Body of pancreas (tissue), 4 donors: Measurements from ENCODE around the gene N4BP2L2. TPM values are rescaled to one million over a fixed set of nuclear protein-coding genes. Genes with fewer than 3 reads are reported as not detected.
A peak's percentile ranks its signal among the peaks of the same experiment; 100 is the strongest.

Experiments used
- ATAC-seq: fragments of 150-250 bp; one replicate; pipeline ENCODE4 v1.9.1; 2016
- DNase-seq, 4 donors: peaks; one replicate each; pipeline ENCODE4 v3.0.0-alpha.2; 2019
- H3K27ac ChIP-seq, 4 donors: fragments of 200-600 bp; sonication (generic); 1 replicate in 3 of 4; 2 replicates in 1 of 4; pipeline versions ENCODE4 v1.5.1 to v1.6.1; 2016 to 2019; ENCODE audit warnings: mild to moderate bottlenecking in 1 of 4, mixed read lengths in 1 of 4, moderate library complexity in 1 of 4
- H3K27me3 ChIP-seq, 2 donors: fragments of 200-600 bp; sonication (generic); one replicate each; pipeline ENCODE4 v1.6.0; 2016; ENCODE audit warnings: mild to moderate bottlenecking in 1 of 2
- H3K36me3 ChIP-seq, 2 donors: fragments of 200-600 bp; sonication (generic); replicated peaks in 1 of 2; 2 replicates each; pipeline ENCODE4 v1.5.1; 2016; ENCODE audit warnings: low read depth in 2 of 2; ENCODE audit not compliant: insufficient read depth in 1 of 2
- H3K4me1 ChIP-seq: fragments of 200-600 bp; sonication (generic); one replicate; pipeline ENCODE4 v1.6.0; 2016
- H3K4me3 ChIP-seq, 2 donors: fragments of 200-600 bp; sonication (generic); 1 replicate in 1 of 2; 2 replicates in 1 of 2; pipeline ENCODE4 v1.5.1; 2016 to 2019
- H3K9me3 ChIP-seq, 3 donors: fragments of 200-600 bp; sonication (generic); 1 replicate in 2 of 3; 2 replicates in 1 of 3; pipeline ENCODE4 v1.5.1; 2016
- POLR2A ChIP-seq, 3 donors: fragments of 450-650 bp; IDR thresholded peaks; one replicate each; pipeline ENCODE4 v1.6.1; 2016; ENCODE audit warnings: antibody characterized with exemption in 3 of 3, mild to moderate bottlenecking in 2 of 3
- WGBS, 2 donors: methylation state at CpG; one replicate each; pipeline ENCODE4 v1.1.5; 2017; 5-methylcytosine and 5-hydroxymethylcytosine counted together
- intact Hi-C: fragments of 100-400 bp; cut with DNase I; formaldehyde crosslinking; loops from one replicate; pipeline ENCODE4 v1.15.1; 2023
- small RNA-seq: library from RNA; depleted of rRNA; stranded (forward); fragments of <200 nt; gene quantifications from one replicate; pipeline ENCODE3, GENCODE V24; 2016
- total RNA-seq, 2 donors: library from RNA; depleted of rRNA; stranded (reverse); fragments of >200 nt; gene quantifications; one replicate each; pipeline ENCODE4 v1.1.0, GENCODE V29; 2016
- TF ChIP-seq, protein P1 (sequence below), 7 experiments: fragments of 450-650 bp in 4 of 7; fragments of 200-600 bp in 3 of 7; sonication (generic) in 3 of 7; IDR thresholded peaks; one replicate each; pipeline ENCODE4 v1.5.1; 2016 to 2019; ENCODE audit warnings: antibody characterized with exemption in 7 of 7

Gene N4BP2L2
- total RNA-seq, 2 donors from 2014 or later, result 120 to 191 TPM

DNA sequence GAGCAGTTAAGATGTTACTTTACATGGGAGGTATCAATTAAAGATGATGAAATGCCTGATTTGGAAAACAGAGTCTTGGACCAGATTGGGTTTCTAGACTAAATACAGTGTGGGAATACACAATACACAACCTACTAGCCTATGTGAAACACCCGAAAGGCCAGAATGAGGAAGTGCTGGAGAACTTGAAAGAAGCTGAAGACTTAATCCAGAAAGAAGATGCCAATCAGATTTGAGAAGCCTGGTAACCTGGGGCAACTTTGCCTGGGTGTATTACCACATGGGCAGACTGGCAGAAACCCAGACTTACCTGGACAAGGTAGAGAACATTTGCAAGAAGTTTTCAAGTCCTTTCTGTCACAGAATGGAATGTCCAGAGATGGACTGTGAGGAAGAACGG is 153.9 kb downstream of the N4BP2L2 start:
- Histone ChIP-seq H3K36me3 (no peaks in the 10 kb centered on the region), H3K4me1 (no peaks in the 10 kb centered on the region), H3K4me3 (no peak overlapping the region), H3K27me3 (no peaks in the 10 kb centered on the region), H3K9me3 (no peaks in the 10 kb centered on the region), H3K27ac (no peak overlapping the region)
- WGBS, 2 donors, result 76 to 78% methylated on average over 2 of the region's 2 CpGs
- ATAC-seq (no peak), DNase-seq (peak in 1 of 4 donors; percentile 5)
- TF ChIP-seq, protein P1, sequence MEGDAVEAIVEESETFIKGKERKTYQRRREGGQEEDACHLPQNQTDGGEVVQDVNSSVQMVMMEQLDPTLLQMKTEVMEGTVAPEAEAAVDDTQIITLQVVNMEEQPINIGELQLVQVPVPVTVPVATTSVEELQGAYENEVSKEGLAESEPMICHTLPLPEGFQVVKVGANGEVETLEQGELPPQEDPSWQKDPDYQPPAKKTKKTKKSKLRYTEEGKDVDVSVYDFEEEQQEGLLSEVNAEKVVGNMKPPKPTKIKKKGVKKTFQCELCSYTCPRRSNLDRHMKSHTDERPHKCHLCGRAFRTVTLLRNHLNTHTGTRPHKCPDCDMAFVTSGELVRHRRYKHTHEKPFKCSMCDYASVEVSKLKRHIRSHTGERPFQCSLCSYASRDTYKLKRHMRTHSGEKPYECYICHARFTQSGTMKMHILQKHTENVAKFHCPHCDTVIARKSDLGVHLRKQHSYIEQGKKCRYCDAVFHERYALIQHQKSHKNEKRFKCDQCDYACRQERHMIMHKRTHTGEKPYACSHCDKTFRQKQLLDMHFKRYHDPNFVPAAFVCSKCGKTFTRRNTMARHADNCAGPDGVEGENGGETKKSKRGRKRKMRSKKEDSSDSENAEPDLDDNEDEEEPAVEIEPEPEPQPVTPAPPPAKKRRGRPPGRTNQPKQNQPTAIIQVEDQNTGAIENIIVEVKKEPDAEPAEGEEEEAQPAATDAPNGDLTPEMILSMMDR (IDR thresholded peaks at IDR 0.05), result no peak
- TF ChIP-seq POLR2A (IDR thresholded peaks at IDR 0.05), result no peak
- intact Hi-C loops, result no loop called here

- 71 to 74% methylated on average over 5 of the region's 5 CpGs for WGBS, 2 donors
- Histone ChIP-seq H3K4me1 (no peaks in the 10 kb centered on the region), H3K27me3 (no peaks in the 10 kb centered on the region), H3K36me3 (no peaks in the 10 kb centered on the region), H3K27ac (no peak overlapping the region), H3K9me3 (no peaks in the 10 kb centered on the region), H3K4me3 (no peak overlapping the region)
- TF ChIP-seq, protein P1 (IDR thresholded peaks at IDR 0.05), result no peak
- TF ChIP-seq POLR2A (IDR thresholded peaks at IDR 0.05), result no peak
- ATAC-seq (no peak), DNase-seq (no peak)
- intact Hi-C loops, result no loop called here
Observed at GRCh38 chr13:32383836-32384618, 154.6 kb downstream of the N4BP2L2 start.

Small RNA genes lying within 50 kb of the gene (small RNA-seq; reads per million reads assigned to genes)
- not detected for gene RF00190

Other genes with a start within 250 kb of the N4BP2L2 start
- gene ZAR1L, start 223.4 kb downstream of the N4BP2L2 start, total RNA-seq, result not detected
- gene BRCA2, start 223.3 kb downstream of the N4BP2L2 start, total RNA-seq, result 1 to 10 TPM in 1 of 2 donors, under 1 TPM in 1; 0.66 to 1.0 TPM
- 10 to 100 TPM; 18.5 to 20.5 TPM for gene N4BP2L1, start 110.7 kb downstream of the N4BP2L2 start, total RNA-seq
- 10 to 100 TPM; 19.2 to 20.8 TPM for gene PDS5B, start 47.7 kb upstream of the N4BP2L2 start, total RNA-seq